Measurements from ENCODE around the gene MAML1. TPM values are rescaled to one million over a fixed set of nuclear protein-coding genes. Genes with fewer than 3 reads are reported as not detected.
A peak's percentile ranks its signal among the peaks of the same experiment; 100 is the strongest.

Gene MAML1
- total and polyA plus RNA-seq, 2 experiments from 2014 or later, result 7.5 to 15.9 TPM

DNA sequence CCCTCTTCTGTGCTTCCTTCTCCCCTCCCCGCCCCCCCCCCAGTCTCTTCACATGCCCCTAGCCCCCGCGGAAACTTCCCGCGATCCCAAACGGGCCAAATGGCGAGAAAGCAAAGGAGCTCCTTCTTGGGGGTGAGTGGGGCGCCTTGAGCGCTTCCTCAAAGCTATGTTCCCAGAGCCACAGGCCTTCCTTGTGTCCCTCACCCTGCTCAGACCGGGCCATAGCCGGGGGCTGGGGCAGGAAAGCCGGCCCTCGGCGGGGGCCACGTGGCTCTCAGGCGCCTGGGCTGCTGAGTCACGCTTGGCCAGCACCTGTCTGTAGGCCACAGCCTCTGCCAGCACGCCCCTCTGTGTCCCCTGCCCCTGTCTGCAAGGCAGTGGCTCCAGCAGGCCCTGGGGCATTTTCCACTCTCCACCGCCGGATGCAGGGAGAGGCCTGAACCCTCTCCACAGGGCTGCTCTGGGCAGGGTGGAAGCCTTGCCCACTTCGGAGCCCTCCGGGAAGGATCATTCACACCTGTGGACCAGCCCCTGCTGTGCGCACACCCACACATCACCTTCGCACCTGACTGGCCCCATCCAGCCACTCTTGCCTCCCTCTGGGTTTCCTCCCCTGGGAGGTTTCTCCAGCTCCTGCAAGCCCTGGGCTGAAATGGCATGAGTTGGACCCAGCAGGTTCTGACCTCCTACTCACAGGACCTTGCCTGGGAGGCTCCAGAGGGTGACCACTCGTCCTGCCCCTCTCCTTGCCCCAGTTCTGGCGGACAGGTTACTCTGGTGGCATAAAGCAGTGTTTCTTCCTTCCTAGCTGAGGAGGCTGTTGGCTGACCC is 86.9 kb downstream of the MAML1 start:
- Histone ChIP-seq H2AFZ (no peak overlapping the region), H3K27ac (peak overlapping the region; percentile 99), H3K9me3 (ENCODE audit: low read depth) (no peaks in the 10 kb centered on the region), H3K4me2 (peak overlapping the region; percentile 95), H3K27me3 (no peaks in the 10 kb centered on the region), H3K4me3 (no peak overlapping the region), H3K9me2 (replicated peaks; ENCODE audit: insufficient read depth) (no peaks in the 10 kb centered on the region), H3K36me3 (replicated peaks; ENCODE audit: insufficient read depth, low read depth) (no peaks in the 10 kb centered on the region), H3K4me1 (ENCODE audit: insufficient read depth) (peaks cover 52% of the 10 kb centered on the region), H3K79me2 (peaks cover 44% of the 10 kb centered on the region), H4K20me1 (ENCODE audit: insufficient read depth, poor library complexity, severe bottlenecking) (peaks cover 34% of the 10 kb centered on the region)
- peak; percentile 88 for DNase-seq (ENCODE audit: low spot score)
- WGBS (ENCODE audit: low lambda C conversion rate, missing lambda C conversion rate), result 50% methylated on average over 22 of the region's 26 CpGs
- TF ChIP-seq, protein P1, sequence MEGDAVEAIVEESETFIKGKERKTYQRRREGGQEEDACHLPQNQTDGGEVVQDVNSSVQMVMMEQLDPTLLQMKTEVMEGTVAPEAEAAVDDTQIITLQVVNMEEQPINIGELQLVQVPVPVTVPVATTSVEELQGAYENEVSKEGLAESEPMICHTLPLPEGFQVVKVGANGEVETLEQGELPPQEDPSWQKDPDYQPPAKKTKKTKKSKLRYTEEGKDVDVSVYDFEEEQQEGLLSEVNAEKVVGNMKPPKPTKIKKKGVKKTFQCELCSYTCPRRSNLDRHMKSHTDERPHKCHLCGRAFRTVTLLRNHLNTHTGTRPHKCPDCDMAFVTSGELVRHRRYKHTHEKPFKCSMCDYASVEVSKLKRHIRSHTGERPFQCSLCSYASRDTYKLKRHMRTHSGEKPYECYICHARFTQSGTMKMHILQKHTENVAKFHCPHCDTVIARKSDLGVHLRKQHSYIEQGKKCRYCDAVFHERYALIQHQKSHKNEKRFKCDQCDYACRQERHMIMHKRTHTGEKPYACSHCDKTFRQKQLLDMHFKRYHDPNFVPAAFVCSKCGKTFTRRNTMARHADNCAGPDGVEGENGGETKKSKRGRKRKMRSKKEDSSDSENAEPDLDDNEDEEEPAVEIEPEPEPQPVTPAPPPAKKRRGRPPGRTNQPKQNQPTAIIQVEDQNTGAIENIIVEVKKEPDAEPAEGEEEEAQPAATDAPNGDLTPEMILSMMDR (IDR thresholded peaks at IDR 0.05; ENCODE audit: poor library complexity), result no peak
- TF ChIP-seq EZH2 (IDR thresholded peaks at IDR 0.05; ENCODE audit: borderline replicate concordance) (no peak), EZH2phosphoT487 (IDR thresholded peaks at IDR 0.05; ENCODE audit: low read depth, severe bottlenecking, unreplicated experiment) (no peak)

DNA sequence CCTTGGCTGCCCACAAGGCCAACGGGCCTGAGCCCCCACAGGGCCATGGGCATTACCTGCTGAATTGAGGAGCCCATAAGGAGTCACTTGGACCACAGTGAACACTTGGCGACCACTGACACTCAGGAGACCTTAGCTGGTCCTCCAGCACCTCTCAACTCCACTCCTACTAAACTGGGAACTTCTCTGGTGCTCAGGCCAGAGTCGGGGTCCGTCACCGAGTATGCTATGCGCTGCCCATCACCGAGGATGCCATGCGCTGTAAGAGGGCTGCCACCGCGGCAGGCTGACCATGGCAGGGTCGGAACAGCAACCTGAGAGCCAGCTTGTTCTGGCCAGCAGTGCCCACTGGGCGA is 87.5 kb downstream of the MAML1 start:
- 84% methylated on average over 12 of the region's 12 CpGs for WGBS (ENCODE audit: low lambda C conversion rate, missing lambda C conversion rate)
- Histone ChIP-seq H3K4me1 (ENCODE audit: insufficient read depth) (peaks cover 58% of the 10 kb centered on the region), H3K9me3 (ENCODE audit: low read depth) (no peaks in the 10 kb centered on the region), H3K27ac (peak overlapping the region; percentile 99), H3K27me3 (no peaks in the 10 kb centered on the region), H3K9me2 (replicated peaks; ENCODE audit: insufficient read depth) (no peaks in the 10 kb centered on the region), H3K79me2 (peaks cover 48% of the 10 kb centered on the region), H3K4me2 (peak overlapping the region; percentile 95), H4K20me1 (ENCODE audit: insufficient read depth, poor library complexity, severe bottlenecking) (peaks cover 39% of the 10 kb centered on the region), H3K4me3 (peak overlapping the region; percentile 37), H2AFZ (peak overlapping the region; percentile 63), H3K36me3 (replicated peaks; ENCODE audit: insufficient read depth, low read depth) (no peaks in the 10 kb centered on the region)
- TF ChIP-seq EZH2 (IDR thresholded peaks at IDR 0.05; ENCODE audit: borderline replicate concordance) (no peak), EZH2phosphoT487 (IDR thresholded peaks at IDR 0.05; ENCODE audit: low read depth, severe bottlenecking, unreplicated experiment) (no peak)
- TF ChIP-seq, protein P1 (IDR thresholded peaks at IDR 0.05; ENCODE audit: poor library complexity), result no peak
- DNase-seq (ENCODE audit: low spot score), result no peak

DNA sequence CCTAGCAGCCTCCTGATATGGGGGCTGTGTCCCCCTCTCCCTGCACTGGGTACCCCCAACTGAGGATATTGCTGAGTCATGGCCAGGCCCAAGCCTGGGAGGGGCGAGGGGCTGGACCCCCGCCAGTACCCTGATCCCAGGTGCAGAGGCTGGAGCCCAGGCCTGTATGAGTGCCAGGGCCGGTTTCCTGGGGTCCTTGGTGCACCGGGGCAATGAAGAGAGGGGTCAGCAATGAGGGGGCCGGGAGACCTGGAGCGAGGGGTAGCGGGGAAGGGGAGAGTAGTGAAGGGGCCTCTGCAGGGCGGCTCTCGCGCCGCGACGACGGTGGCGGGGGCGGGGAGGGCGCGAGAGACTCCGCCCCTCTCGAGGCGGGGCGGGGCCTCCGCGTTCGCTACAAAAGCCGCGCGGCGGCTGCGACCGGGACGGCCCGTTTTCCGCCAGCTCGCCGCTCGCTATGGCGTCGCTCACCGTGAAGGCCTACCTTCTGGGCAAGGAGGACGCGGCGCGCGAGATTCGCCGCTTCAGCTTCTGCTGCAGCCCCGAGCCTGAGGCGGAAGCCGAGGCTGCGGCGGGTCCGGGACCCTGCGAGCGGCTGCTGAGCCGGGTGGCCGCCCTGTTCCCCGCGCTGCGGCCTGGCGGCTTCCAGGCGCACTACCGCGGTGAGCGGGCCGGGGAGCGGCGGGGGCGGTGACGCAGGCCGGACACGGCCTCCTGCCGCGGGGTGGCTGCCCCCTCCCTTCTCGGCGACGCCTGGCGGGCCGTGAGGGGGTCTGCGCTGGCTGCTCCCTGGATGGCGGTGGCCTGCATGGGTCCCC is 88.1 kb downstream of the MAML1 start, which contains the start of gene SQSTM1:
Gene SQSTM1 (plus strand): TSS at position 423 of the 815 bp plus-strand sequence. CDS start 32 bp downstream, at position 455.
- Histone ChIP-seq H3K79me2 (peaks cover 48% of the 10 kb centered on the region), H3K36me3 (replicated peaks; ENCODE audit: insufficient read depth, low read depth) (no peaks in the 10 kb centered on the region), H4K20me1 (ENCODE audit: insufficient read depth, poor library complexity, severe bottlenecking) (peaks cover 45% of the 10 kb centered on the region), H2AFZ (peak within 1 kb of the TSS; percentile 63), H3K27me3 (no peaks in the 10 kb centered on the region), H3K4me3 (peak within 1 kb of the TSS; percentile 79), H3K4me1 (ENCODE audit: insufficient read depth) (peaks cover 60% of the 10 kb centered on the region), H3K9me3 (ENCODE audit: low read depth) (no peaks in the 10 kb centered on the region), H3K27ac (peak within 1 kb of the TSS; percentile 99), H3K4me2 (peak within 1 kb of the TSS; percentile 95), H3K9me2 (replicated peaks; ENCODE audit: insufficient read depth) (no peaks in the 10 kb centered on the region)
- 1% methylated on average over 64 of the region's 81 CpGs for WGBS (ENCODE audit: low lambda C conversion rate, missing lambda C conversion rate)
- DNase-seq (ENCODE audit: low spot score), result peak; percentile 95
- TF ChIP-seq, protein P1 (IDR thresholded peaks at IDR 0.05; ENCODE audit: poor library complexity), result no peak
- TF ChIP-seq EZH2 (IDR thresholded peaks at IDR 0.05; ENCODE audit: borderline replicate concordance) (no peak), EZH2phosphoT487 (IDR thresholded peaks at IDR 0.05; ENCODE audit: low read depth, severe bottlenecking, unreplicated experiment) (no peak)

Measured in hepatocyte (in vitro differentiated cells).